Activated naive CD8-positive, alpha-beta T cell treated with anti-CD3 and anti-CD28 coated beads, Interleukin-2, amount 50 U/mL, for 24 hours (primary cell): ENCODE results near the gene TMEM273.
A peak's percentile ranks its signal among the peaks of the same experiment; 100 is the strongest.

Experiments
- ATAC-seq: fragments of 150-1000 bp; cut with Tn5 transposase; one replicate; pipeline ENCODE4 v1.10.0; 2021
- DNase-seq: peaks from one replicate; pipeline ENCODE4 v3.0.0; 2021
- H3K27ac Mint-ChIP-seq: one replicate; pipeline ENCODE4 v1.8.0; 2021; ENCODE audit warnings: mild to moderate bottlenecking, mixed read lengths
- H3K27me3 Mint-ChIP-seq: one replicate; pipeline ENCODE4 v1.8.0; 2021; ENCODE audit warnings: mixed read lengths
- H3K36me3 Mint-ChIP-seq: one replicate; pipeline ENCODE4 v1.8.0; 2021; ENCODE audit warnings: low read depth, mixed read lengths
- H3K4me1 Mint-ChIP-seq: one replicate; pipeline ENCODE4 v1.8.0; 2021; ENCODE audit warnings: mixed read lengths
- H3K4me3 Mint-ChIP-seq: one replicate; pipeline ENCODE4 v1.8.0; 2021; ENCODE audit warnings: mild to moderate bottlenecking, moderate library complexity, mixed read lengths
- H3K9me3 Mint-ChIP-seq: one replicate; pipeline ENCODE4 v1.8.0; 2021; ENCODE audit warnings: mixed read lengths

The TMEM273 gene

GRCh38 chr10:49187950-49188761 lies at the start of gene TMEM273:
TSS of gene TMEM273 (minus strand) at chr10:49188391. CDS start at chr10:49188336, 55 bp downstream.
- H3K27me3 Mint-ChIP-seq = peaks cover 27% of the 10 kb centered on the region
- H3K27ac Mint-ChIP-seq = peak within 1 kb of the TSS; percentile 48
- H3K36me3 Mint-ChIP-seq = no peaks in the 10 kb centered on the region
- ATAC-seq (peak; percentile 48), DNase-seq (peak; percentile 32)
- H3K4me3 Mint-ChIP-seq = peak within 1 kb of the TSS; percentile 74
- peaks cover 48% of the 10 kb centered on the region for H3K4me1 Mint-ChIP-seq
- no peaks in the 10 kb centered on the region for H3K9me3 Mint-ChIP-seq

GRCh38 chr10:49237985-49238384 lies 49.8 kb upstream of the TMEM273 start:
- ATAC-seq = no peak
- Mint-ChIP-seq H3K27ac (no peak overlapping the region), H3K4me1 (no peaks in the 10 kb centered on the region), H3K36me3 (no peaks in the 10 kb centered on the region), H3K4me3 (no peak overlapping the region), H3K27me3 (no peaks in the 10 kb centered on the region), H3K9me3 (no peaks in the 10 kb centered on the region)
- DNase-seq = no peak

GRCh38 chr10:49235392-49235791 lies 47.2 kb upstream of the TMEM273 start:
- peaks cover 3% of the 10 kb centered on the region for H3K27me3 Mint-ChIP-seq

GRCh38 chr10:49231086-49231820 lies 43.1 kb upstream of the TMEM273 start:
- Mint-ChIP-seq H3K4me1 (no peaks in the 10 kb centered on the region), H3K27me3 (peaks cover 5% of the 10 kb centered on the region), H3K4me3 (no peak overlapping the region), H3K9me3 (peaks cover 5% of the 10 kb centered on the region), H3K27ac (no peak overlapping the region), H3K36me3 (no peaks in the 10 kb centered on the region)
- DNase-seq (no peak), ATAC-seq (no peak)

More at GRCh38 chr10:49235392-49235791, 47.2 kb upstream of the TMEM273 start:
- Mint-ChIP-seq H3K4me1 (no peaks in the 10 kb centered on the region), H3K9me3 (peaks cover 5% of the 10 kb centered on the region), H3K36me3 (no peaks in the 10 kb centered on the region), H3K4me3 (no peak overlapping the region), H3K27ac (no peak overlapping the region)
- no peak for DNase-seq
- ATAC-seq = no peak

GRCh38 chr10:49230004-49230403 lies 41.8 kb upstream of the TMEM273 start:
- Mint-ChIP-seq H3K4me3 (no peak overlapping the region), H3K36me3 (no peaks in the 10 kb centered on the region), H3K27ac (no peak overlapping the region), H3K9me3 (peaks cover 5% of the 10 kb centered on the region), H3K4me1 (no peaks in the 10 kb centered on the region), H3K27me3 (peaks cover 5% of the 10 kb centered on the region)
- no peak for ATAC-seq
- DNase-seq = no peak

GRCh38 chr10:49228677-49229076 lies 40.5 kb upstream of the TMEM273 start:
- no peaks in the 10 kb centered on the region for H3K4me1 Mint-ChIP-seq
- H3K9me3 Mint-ChIP-seq = peaks cover 10% of the 10 kb centered on the region
- no peak overlapping the region for H3K4me3 Mint-ChIP-seq
- ATAC-seq = no peak
- DNase-seq = no peak
- peaks cover 5% of the 10 kb centered on the region for H3K27me3 Mint-ChIP-seq
- no peaks in the 10 kb centered on the region for H3K36me3 Mint-ChIP-seq
- H3K27ac Mint-ChIP-seq = no peak overlapping the region

GRCh38 chr10:49227406-49227805 lies 39.2 kb upstream of the TMEM273 start:
- DNase-seq (no peak), ATAC-seq (no peak)
- Mint-ChIP-seq H3K4me3 (no peak overlapping the region), H3K36me3 (no peaks in the 10 kb centered on the region), H3K27ac (no peak overlapping the region), H3K4me1 (no peaks in the 10 kb centered on the region), H3K27me3 (peaks cover 3% of the 10 kb centered on the region), H3K9me3 (peaks cover 7% of the 10 kb centered on the region)

- Mint-ChIP-seq H3K9me3 (peaks cover 7% of the 10 kb centered on the region), H3K27ac (no peak overlapping the region), H3K27me3 (peaks cover 2% of the 10 kb centered on the region), H3K4me1 (no peaks in the 10 kb centered on the region), H3K4me3 (no peak overlapping the region), H3K36me3 (no peaks in the 10 kb centered on the region)
- DNase-seq = no peak
- no peak for ATAC-seq
Observed at GRCh38 chr10:49226594-49226993, 38.4 kb upstream of the TMEM273 start.

- peaks cover 2% of the 10 kb centered on the region for H3K27me3 Mint-ChIP-seq
- no peak for ATAC-seq
Observed at GRCh38 chr10:49225218-49225876, 37.2 kb upstream of the TMEM273 start.

GRCh38 chr10:49223205-49223604 lies 35.0 kb upstream of the TMEM273 start:
- H3K4me1 Mint-ChIP-seq = no peaks in the 10 kb centered on the region
- H3K27me3 Mint-ChIP-seq = peaks cover 6% of the 10 kb centered on the region
- ATAC-seq (no peak), DNase-seq (no peak)
- peaks cover 7% of the 10 kb centered on the region for H3K9me3 Mint-ChIP-seq
- H3K36me3 Mint-ChIP-seq = no peaks in the 10 kb centered on the region
- H3K4me3 Mint-ChIP-seq = no peak overlapping the region
- no peak overlapping the region for H3K27ac Mint-ChIP-seq

More at GRCh38 chr10:49225218-49225876, 37.2 kb upstream of the TMEM273 start:
- Mint-ChIP-seq H3K4me1 (no peaks in the 10 kb centered on the region), H3K4me3 (no peak overlapping the region), H3K36me3 (no peaks in the 10 kb centered on the region), H3K9me3 (peaks cover 7% of the 10 kb centered on the region), H3K27ac (no peak overlapping the region)
- no peak for DNase-seq

- DNase-seq = no peak
- H3K27ac Mint-ChIP-seq = no peak overlapping the region
- H3K36me3 Mint-ChIP-seq = no peaks in the 10 kb centered on the region
- H3K9me3 Mint-ChIP-seq = peaks cover 7% of the 10 kb centered on the region
- H3K4me1 Mint-ChIP-seq = no peaks in the 10 kb centered on the region
- H3K4me3 Mint-ChIP-seq = no peak overlapping the region
- H3K27me3 Mint-ChIP-seq = peaks cover 6% of the 10 kb centered on the region
- ATAC-seq = no peak
Observed at GRCh38 chr10:49222170-49222569, 34.0 kb upstream of the TMEM273 start.

GRCh38 chr10:49220679-49221078 lies 32.5 kb upstream of the TMEM273 start:
- no peak overlapping the region for H3K4me3 Mint-ChIP-seq
- peaks cover 9% of the 10 kb centered on the region for H3K27me3 Mint-ChIP-seq
- no peaks in the 10 kb centered on the region for H3K4me1 Mint-ChIP-seq
- ATAC-seq (no peak), DNase-seq (no peak)
- no peaks in the 10 kb centered on the region for H3K36me3 Mint-ChIP-seq
- peaks cover 7% of the 10 kb centered on the region for H3K9me3 Mint-ChIP-seq
- H3K27ac Mint-ChIP-seq = no peak overlapping the region

- Mint-ChIP-seq H3K27me3 (peaks cover 10% of the 10 kb centered on the region), H3K4me1 (peaks cover 2% of the 10 kb centered on the region), H3K9me3 (peaks cover 7% of the 10 kb centered on the region), H3K4me3 (no peak overlapping the region), H3K27ac (no peak overlapping the region), H3K36me3 (no peaks in the 10 kb centered on the region)
- no peak for DNase-seq
- ATAC-seq = no peak
Observed at GRCh38 chr10:49220031-49220430, 31.8 kb upstream of the TMEM273 start.

- ATAC-seq (no peak), DNase-seq (no peak)
- Mint-ChIP-seq H3K27me3 (peaks cover 18% of the 10 kb centered on the region), H3K4me3 (no peak overlapping the region), H3K9me3 (peaks cover 7% of the 10 kb centered on the region), H3K36me3 (no peaks in the 10 kb centered on the region), H3K27ac (no peak overlapping the region), H3K4me1 (peaks cover 8% of the 10 kb centered on the region)
Observed at GRCh38 chr10:49219248-49219647, 31.1 kb upstream of the TMEM273 start.
